ENCODE results near the gene CPED1. TPM values are rescaled to one million over a fixed set of nuclear protein-coding genes. Genes with fewer than 3 reads are reported as not detected.

Gene CPED1
- total and polyA plus RNA-seq, 10 of the 15 experiments (the other 5 are each of a cell fraction or from before 2014, with no cell fraction given) = 0.01 to 0.77 (median 0.10) TPM; not detected in 1

DNA sequence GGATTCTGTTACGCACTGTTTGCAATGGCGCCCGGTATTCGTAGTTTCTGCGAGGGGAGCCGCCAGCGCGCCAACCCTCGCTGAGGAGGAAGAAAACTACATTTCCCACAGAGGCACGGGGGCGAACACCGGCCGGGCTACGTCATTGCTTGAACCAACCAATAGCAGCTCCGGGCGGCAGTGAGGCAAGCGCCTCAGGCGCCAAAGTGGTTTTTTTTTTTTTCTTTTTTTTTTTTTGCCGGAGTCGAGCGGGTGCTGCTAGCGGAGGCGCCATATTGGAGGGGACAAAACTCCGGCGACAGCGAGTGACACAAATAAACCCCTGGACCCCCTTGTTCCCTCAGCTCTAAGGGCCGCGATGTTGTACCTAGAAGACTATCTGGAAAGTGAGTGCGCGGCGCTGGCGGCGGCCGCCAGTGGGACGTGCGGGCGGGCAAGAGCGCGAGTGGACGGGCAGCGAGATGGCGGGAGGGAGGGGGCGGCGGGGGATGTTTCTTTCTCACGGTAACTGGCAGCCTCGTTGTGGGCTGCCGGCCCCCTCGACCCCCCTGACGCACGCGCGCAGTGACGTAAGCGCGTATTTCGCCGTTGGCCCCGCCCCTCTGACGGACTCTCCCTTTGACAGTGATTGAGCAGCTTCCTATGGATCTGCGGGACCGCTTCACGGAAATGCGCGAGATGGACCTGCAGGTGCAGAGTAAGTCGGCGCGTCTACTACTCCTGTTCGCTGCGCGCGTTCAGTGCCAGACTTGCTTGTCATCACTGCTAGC is 37.8 kb upstream of the CPED1 start, which contains the start of gene ING3 (continued):
- TF ChIP-seq CUX1 (IDR thresholded peaks at IDR 0.05; ENCODE audit: insufficient replicate concordance, low read depth, low read length) (no peak), FOXM1 (IDR thresholded peaks at IDR 0.05; ENCODE audit: low read depth, low read length) (no peak; the same call in 1 of the 2 replicates), RB1 (IDR thresholded peaks at IDR 0.05; ENCODE audit: borderline replicate concordance) (no peak), RBBP5 (conservative IDR thresholded peaks at IDR 0.05) (no peak), ZBTB40 (IDR thresholded peaks at IDR 0.05; ENCODE audit: borderline replicate concordance) (peak; percentile 51; the same call in 1 of the 2 replicates), KDM1A (IDR thresholded peaks at IDR 0.05; ENCODE audit: borderline replicate concordance) (no peak), IKZF1 (conservative IDR thresholded peaks at IDR 0.05) (peak; percentile 96), IRF3 (IDR thresholded peaks at IDR 0.05) (peak; percentile 56; the same call in 1 of the 2 replicates), SMAD5 (IDR thresholded peaks at IDR 0.05; ENCODE audit: low read depth) (0 out of 2 replicates have a peak, but pooled peaks have one; percentile 66), RCOR1 (conservative IDR thresholded peaks at IDR 0.05; ENCODE audit: low read depth, low read length) (no peak; the same call in 1 of the 2 replicates), BHLHE40 (IDR thresholded peaks at IDR 0.05; ENCODE audit: borderline replicate concordance in 1 of 2, low read depth in 2 of 2, low read length in 1 of 2) (peak; percentile 64 to 75), NFXL1 (IDR thresholded peaks at IDR 0.05; ENCODE audit: borderline replicate concordance) (no peak), ZNF384 (IDR thresholded peaks at IDR 0.05; ENCODE audit: borderline replicate concordance, low read depth, low read length) (peak; percentile 100)
- TF ChIP-seq, protein P1, sequence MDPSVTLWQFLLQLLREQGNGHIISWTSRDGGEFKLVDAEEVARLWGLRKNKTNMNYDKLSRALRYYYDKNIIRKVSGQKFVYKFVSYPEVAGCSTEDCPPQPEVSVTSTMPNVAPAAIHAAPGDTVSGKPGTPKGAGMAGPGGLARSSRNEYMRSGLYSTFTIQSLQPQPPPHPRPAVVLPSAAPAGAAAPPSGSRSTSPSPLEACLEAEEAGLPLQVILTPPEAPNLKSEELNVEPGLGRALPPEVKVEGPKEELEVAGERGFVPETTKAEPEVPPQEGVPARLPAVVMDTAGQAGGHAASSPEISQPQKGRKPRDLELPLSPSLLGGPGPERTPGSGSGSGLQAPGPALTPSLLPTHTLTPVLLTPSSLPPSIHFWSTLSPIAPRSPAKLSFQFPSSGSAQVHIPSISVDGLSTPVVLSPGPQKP (IDR thresholded peaks at IDR 0.05; ENCODE audit: low read depth, low read length) = 0 out of 2 replicates have a peak, but pooled peaks have one; percentile 50
